Heart right ventricle (tissue), 16 donors: Measurements from ENCODE around the gene CYTL1. TPM values are rescaled to one million over a fixed set of nuclear protein-coding genes. Genes with fewer than 3 reads are reported as not detected.

ENCODE experiments used
- ATAC-seq, 8 donors: fragments of 200-7000 bp; cut with Tn5 transposase; one replicate each; pipeline ENCODE4 v1.9.1; 2020; ENCODE audit warnings: mild to moderate bottlenecking in 8 of 8, moderate library complexity in 8 of 8, moderate number of reproducible peaks in 1 of 8
- DNase-seq, 2 donors: peaks; one replicate each; pipeline ENCODE4 v3.0.0-alpha.2; 2020
- H3K27ac ChIP-seq, 10 donors: fragments of 200-600 bp; sonication (generic) in 2 of 10; one replicate each; pipeline versions ENCODE4 v1.5.0 to v1.8.0; 2020 to 2022; ENCODE audit warnings: mild to moderate bottlenecking in 3 of 10
- H3K27me3 ChIP-seq, 7 donors: fragments of 200-600 bp; one replicate each; pipeline ENCODE4 v1.8.0; 2021 to 2022; ENCODE audit warnings: mild to moderate bottlenecking in 2 of 7
- H3K36me3 ChIP-seq, 9 donors: fragments of 200-600 bp; sonication (generic) in 1 of 9; one replicate each; pipeline versions ENCODE4 v1.5.0 to v1.8.0; 2020 to 2022; ENCODE audit warnings: mild to moderate bottlenecking in 2 of 9
- H3K4me1 ChIP-seq, 9 donors: fragments of 200-600 bp; sonication (generic) in 1 of 9; one replicate each; pipeline versions ENCODE4 v1.5.0 to v1.8.0; 2020 to 2022; ENCODE audit warnings: mild to moderate bottlenecking in 4 of 9
- H3K4me3 ChIP-seq, 10 donors: fragments of 200-600 bp; sonication (generic) in 2 of 10; one replicate each; pipeline versions ENCODE4 v1.5.0 to v1.8.0; 2020 to 2022; ENCODE audit warnings: mild to moderate bottlenecking in 7 of 10, moderate library complexity in 2 of 10
- H3K9me3 ChIP-seq, 11 donors: fragments of 200-600 bp in 10 of 11; sonication (generic) in 2 of 11; one replicate each; pipeline versions ENCODE4 v1.5.0 to v1.8.0; 2013 to 2022; ENCODE audit warnings: mild to moderate bottlenecking in 2 of 11, control low read depth in 1 of 11, moderate library complexity in 1 of 11
- CTCF ChIP-seq, 9 donors: fragments of 200-600 bp; sonication (generic) in 2 of 9; IDR thresholded peaks; one replicate each; pipeline versions ENCODE4 v1.5.0 to v1.8.0; 2021 to 2022; ENCODE audit warnings: antibody characterized with exemption in 9 of 9, mild to moderate bottlenecking in 5 of 9, moderate library complexity in 1 of 9
- WGBS, 2 donors: extraction: QIAGEN DNeasy Blood & Tissue Kit; methylation state at CpG; one replicate each; pipeline ENCODE4 v1.1.7; 2013; ENCODE audit warnings: inconsistent platforms in 1 of 2; 5-methylcytosine and 5-hydroxymethylcytosine counted together
- intact Hi-C, 10 donors: fragments of 100-400 bp; cut with DNase I; formaldehyde crosslinking; loops; one replicate each; pipeline versions ENCODE4 v1.11.1 to v1.14.2; 2022
- polyA plus RNA-seq, 2 donors: library from polyadenylated mRNA; stranded (reverse); fragments of 200-250 nt; gene quantifications; one replicate each; pipeline ENCODE4 v1.2.3, GENCODE V29; 2013
- total RNA-seq, 10 donors: library from RNA; stranded (reverse); fragmentation: NEBNext Ultra II Directional in 3 of 10; extraction: Animal tissue kit (Norgen Biotek cat#: 25700) in 3 of 10; gene quantifications; one replicate each; pipeline versions ENCODE4 v1.2.1 to v1.2.4, GENCODE V29; 2021 to 2023
- donor health status: Arrhythmogenic right ventricular cardiomyopathy.
- donor health status: ischemic (EF 13 %, LVEDD 7.1; RV severe dilation, severe dysfunction).
- donor health status: healthy with polysubstance abuse.
- donor health status: DM: no; HTN: yes; CAD: no.
- donor health status: DM: no; HTN: no; CAD: no.
- donor health status: ischemic (EF 25% LVEDD 6.9; RV normal size, moderate dysfunction).
- donor health status: ischemic (EF 25% LVEDD 5.7; RV mildly dilated, moderate dysfunction).
- donor health status: healthy.
- donor health status: DM: yes; HTN: yes; CAD: no.
- donor health status: Ischemic cardiomyopathy.
- donor health status: ischemic (EF 35%, LVEDD 5.7; RV mildly dilated, moderate dysfunction).
- donor health status: nonischemic (EF 11% LVEDD 7.7; RV severe dilation, severe dysfunction).
- donor health status: DM: yes; HTN: yes; CAD: no.
- donor health status: PGD.
- donor health status: ischemic (EF 29% LVEDD 5.4; RV normal size, mild dysfunction).
- donor health status: nonischemic (EF 23%, LVEDD 6.1; RV moderate dilation, normal function).

The CYTL1 gene
- total and polyA plus RNA-seq, 12 donors = 0.20 to 0.95 (median 0.40) TPM; not detected in 6

GRCh38 chr4:5051278-5052203 is 32.3 kb upstream of the CYTL1 start, which contains the start of gene STK32B:
TSS of gene STK32B (plus strand) at chr4:5051480.
- Histone ChIP-seq H3K36me3 (no peaks in the 10 kb centered on the region), H3K27me3 (peaks cover 0 to 42% (median 24%) of the 10 kb centered on the region in 7 donors), H3K4me3 (peak within 1 kb of the TSS; percentile 24 to 64 (median 57)), H3K27ac (peak within 1 kb of the TSS in 1 of 10 donors; percentile 57), H3K9me3 (peaks cover 0 to 2% (median 0%) of the 10 kb centered on the region in 11 donors), H3K4me1 (peaks cover 0 to 22% (median 17%) of the 10 kb centered on the region in 9 donors)
- peak; percentile 56 to 70 for DNase-seq
- WGBS, 2 donors = 0 to 1% methylated on average over 100 to 103 of the region's 103 CpGs
- intact Hi-C loops = loop anchor here in 8 of 10 donors (2.0 to 10.0 kb wide), 8 partner anchors 91 to 763 kb away; no protein-coding TSS in a partner anchor
- TF ChIP-seq CTCF (IDR thresholded peaks at IDR 0.05) = peak in 1 of 9 donors; percentile 6
- ATAC-seq = peak; percentile 72 to 88 (median 84)

- peak overlapping the region; percentile 24 to 64 (median 57) for H3K4me3 ChIP-seq
- intact Hi-C loops = loop anchor here in 8 of 10 donors (2.0 to 10.0 kb wide), 8 partner anchors 92 to 764 kb away; no protein-coding TSS in a partner anchor
- no peaks in the 10 kb centered on the region for H3K36me3 ChIP-seq
- DNase-seq (peak; percentile 66 to 69), ATAC-seq (peak; percentile 83 to 95 (median 88))
- 1% methylated on average over 36 of the region's 36 CpGs for WGBS, 2 donors
- TF ChIP-seq CTCF (IDR thresholded peaks at IDR 0.05) = peak; percentile 52 to 79 (median 69)
- H3K9me3 ChIP-seq = peaks cover 0 to 10% (median 0%) of the 10 kb centered on the region in 11 donors
- peaks cover 0 to 49% (median 24%) of the 10 kb centered on the region in 7 donors for H3K27me3 ChIP-seq
- H3K27ac ChIP-seq = peak overlapping the region in 1 of 10 donors; percentile 57
- H3K4me1 ChIP-seq = peaks cover 0 to 23% (median 17%) of the 10 kb centered on the region in 9 donors
Observed at GRCh38 chr4:5050520-5051277, 31.4 kb upstream of the CYTL1 start.

GRCh38 chr4:5048721-5049120 is 29.5 kb upstream of the CYTL1 start:
- intact Hi-C loops = loop anchor here in 2 of 10 donors (5.0 to 10.0 kb wide), 2 partner anchors 764 to 766 kb away; no protein-coding TSS in a partner anchor
- TF ChIP-seq CTCF (IDR thresholded peaks at IDR 0.05) = no peak
- Histone ChIP-seq H3K9me3 (peaks cover 0 to 14% (median 0%) of the 10 kb centered on the region in 11 donors), H3K4me3 (no peak overlapping the region), H3K36me3 (no peaks in the 10 kb centered on the region), H3K27ac (no peak overlapping the region), H3K27me3 (peaks cover 0 to 59% (median 28%) of the 10 kb centered on the region in 7 donors), H3K4me1 (peaks cover 0 to 43% (median 17%) of the 10 kb centered on the region in 9 donors)
- no peak for DNase-seq
- 78 to 84% methylated on average over 4 of the region's 4 CpGs for WGBS, 2 donors
- ATAC-seq = no peak
